KOPT-K1 (cell line): ENCODE data around the gene NR2F6.

Source experiments
- H3K27ac ChIP-seq: fragments of 200-600 bp; sonication (generic); 2 replicates; pipeline ENCODE4 v1.5.1; 2016; ENCODE audit warnings: antibody characterized with exemption, mild to moderate bottlenecking, low read depth, low read length; ENCODE audit not compliant: poor library complexity, severe bottlenecking
- H3K36me3 ChIP-seq: fragments of 200-600 bp; sonication (generic); 2 replicates; pipeline ENCODE4 v1.5.1; 2017; ENCODE audit warnings: antibody characterized with exemption, mild to moderate bottlenecking, low read length, moderate library complexity; ENCODE audit not compliant: insufficient read depth
- H3K9me3 ChIP-seq: fragments of 200-600 bp; sonication (generic); 2 replicates; pipeline ENCODE4 v1.5.1; 2017; ENCODE audit warnings: antibody characterized with exemption, low read length, mild to moderate bottlenecking; ENCODE audit not compliant: insufficient read depth, poor library complexity, severe bottlenecking

Gene NR2F6

DNA sequence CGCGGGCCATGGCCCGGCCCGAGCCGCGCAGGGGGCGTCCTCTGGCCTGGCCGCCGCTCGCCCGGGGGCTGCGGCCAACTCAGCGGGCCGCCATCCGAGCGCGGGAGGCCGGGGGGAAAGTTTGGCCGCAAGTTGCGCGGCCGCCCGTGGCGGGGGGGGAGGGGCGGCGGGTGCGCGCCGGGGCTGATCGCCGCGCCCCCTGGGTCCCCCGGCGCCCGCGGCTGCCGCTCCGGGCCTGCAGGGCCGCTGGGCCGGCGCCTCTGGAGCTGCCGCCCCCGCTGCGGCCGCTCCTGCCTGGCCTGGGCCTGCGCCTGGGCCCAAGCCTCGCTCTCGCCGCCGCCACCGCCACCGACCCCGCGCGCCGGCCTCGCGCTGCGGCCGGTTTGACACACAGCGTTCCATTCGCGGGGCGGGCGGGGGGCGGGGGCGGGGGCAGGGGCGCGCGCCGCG, at the start of gene NR2F6:
NR2F6 (minus strand) TSS at position 385 of the 450 bp plus-strand sequence. CDS start 699 bp downstream, outside the sequence.
- peak within 1 kb of the TSS; percentile 55 for H3K27ac ChIP-seq
- H3K36me3 ChIP-seq: no peaks in the 10 kb centered on the region
- H3K9me3 ChIP-seq: no peaks in the 10 kb centered on the region

DNA sequence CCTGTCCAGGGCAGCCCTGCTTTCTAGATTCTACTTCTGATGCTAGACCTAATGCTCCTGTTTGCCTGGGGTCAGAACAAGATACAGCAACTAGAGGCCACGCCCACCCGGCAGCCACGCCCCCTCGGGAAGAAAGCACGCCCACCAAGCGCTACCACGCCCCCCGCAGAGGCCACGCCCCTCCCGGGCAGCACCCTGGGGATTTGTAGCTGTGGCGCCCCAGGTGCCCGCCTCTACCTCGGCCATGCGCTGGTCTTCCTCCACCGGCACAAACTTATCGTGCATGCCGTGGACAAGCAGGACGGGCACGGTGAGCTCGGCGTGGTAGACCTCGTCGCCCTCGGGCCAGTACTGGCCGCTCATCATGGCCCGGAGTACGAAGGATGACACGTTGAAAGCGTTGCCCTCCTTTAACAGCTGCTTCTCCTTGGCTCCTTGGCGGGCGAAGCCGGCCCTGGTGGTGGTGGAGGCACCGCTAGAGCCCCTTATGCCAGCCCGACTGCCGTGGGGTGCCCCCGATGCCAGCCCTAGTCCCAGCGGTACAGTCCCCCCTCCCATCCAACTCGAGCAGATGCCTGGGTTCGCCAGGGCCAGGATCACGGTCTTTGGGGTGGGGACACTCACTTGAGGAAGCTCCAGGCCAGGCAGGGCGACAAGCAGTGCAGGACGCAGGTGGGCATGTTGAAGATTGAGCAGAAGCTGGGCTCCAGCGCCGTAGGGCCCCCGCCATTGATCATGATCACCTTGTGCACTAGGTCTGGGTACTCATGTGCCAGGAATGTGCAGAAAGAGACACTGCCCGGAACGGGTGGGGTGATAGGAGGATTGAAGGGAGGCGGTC, 48.6 kb upstream of the NR2F6 start:
- H3K9me3 ChIP-seq: peaks cover 12% of the 10 kb centered on the region
- peaks cover 10% of the 10 kb centered on the region for H3K36me3 ChIP-seq
- H3K27ac ChIP-seq: no peak overlapping the region

DNA sequence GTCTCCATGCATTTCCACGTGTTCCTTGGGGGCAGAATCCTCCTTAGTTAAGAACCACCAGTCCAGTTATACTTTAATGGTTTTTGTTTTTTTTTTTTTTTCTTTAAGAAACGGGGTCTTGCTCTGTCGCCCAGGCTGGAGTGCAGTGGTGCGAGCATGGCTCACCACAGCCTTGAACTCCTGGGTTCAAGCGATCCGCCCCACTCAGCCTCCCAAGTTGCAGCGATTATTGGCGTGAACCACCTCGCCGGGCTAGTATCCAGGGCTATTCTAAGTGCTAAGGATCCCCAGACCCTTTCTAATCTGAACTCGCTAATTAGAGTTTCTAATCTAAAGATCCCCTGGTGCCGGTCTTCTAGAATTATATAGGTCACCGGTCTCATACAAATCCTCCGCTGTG, 47.9 kb upstream of the NR2F6 start:
- Histone ChIP-seq H3K27ac (no peak overlapping the region), H3K9me3 (peaks cover 11% of the 10 kb centered on the region), H3K36me3 (peaks cover 7% of the 10 kb centered on the region)

DNA sequence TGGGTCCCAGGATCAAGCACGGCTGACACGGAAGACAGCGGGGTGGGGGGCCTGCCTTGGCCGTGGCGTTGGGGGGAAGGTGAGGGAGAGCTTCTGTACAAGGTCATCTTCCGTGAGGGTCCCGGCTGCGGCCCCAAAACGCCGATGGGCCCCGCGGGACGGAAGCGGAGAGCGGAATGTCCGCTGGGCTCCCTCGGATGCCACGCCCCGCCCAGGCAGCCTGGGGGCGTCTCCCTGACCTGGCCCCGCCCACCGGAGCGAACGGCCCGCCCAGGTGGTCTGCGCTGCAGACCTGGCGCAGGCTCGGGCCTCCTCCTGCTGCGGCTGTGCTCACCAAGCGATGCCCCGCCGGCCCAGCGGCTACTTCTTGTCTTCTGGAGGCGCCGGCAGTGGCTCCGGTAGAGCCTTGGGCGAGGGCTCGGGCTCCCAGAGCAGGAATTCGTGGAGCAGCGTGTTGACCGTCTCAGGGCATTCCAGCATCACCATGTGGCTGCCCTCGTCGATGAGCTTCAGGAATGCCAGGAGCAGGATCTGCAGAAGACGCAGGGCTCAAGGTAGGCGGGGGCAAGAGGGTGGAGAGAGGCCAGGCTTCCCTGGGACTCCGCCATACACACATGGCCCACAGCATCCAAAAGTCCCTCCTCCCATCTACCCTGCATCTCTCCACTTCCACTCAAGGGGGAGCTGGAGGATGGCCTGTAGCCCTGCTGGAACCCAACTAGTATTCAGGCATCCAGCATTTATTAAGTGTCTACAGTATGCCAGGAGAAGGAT, 46.8 kb upstream of the NR2F6 start:
- Histone ChIP-seq H3K9me3 (no peaks in the 10 kb centered on the region), H3K36me3 (no peaks in the 10 kb centered on the region), H3K27ac (peak overlapping the region; percentile 47)

DNA sequence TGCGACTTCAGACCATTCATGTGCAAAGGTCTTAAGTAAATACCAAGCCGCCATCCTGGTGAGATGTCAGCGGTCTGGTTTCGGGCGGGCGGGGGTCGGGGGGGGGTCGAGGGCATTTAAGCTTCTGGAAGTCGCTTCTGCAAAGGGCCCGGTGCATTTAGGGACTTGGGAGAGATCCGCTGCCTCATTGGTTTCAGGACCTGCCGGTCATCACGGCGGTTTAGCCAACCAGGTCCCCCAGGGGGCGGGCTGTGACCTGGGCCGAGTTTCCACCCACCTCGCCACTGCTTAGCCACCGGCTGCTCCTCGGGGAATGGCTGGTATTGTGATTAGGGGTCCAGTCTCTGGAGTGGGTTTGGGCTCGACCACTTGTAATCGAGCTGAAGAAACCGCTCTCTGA, 43.8 kb upstream of the NR2F6 start:
- Histone ChIP-seq H3K27ac (no peak overlapping the region), H3K36me3 (peaks cover 25% of the 10 kb centered on the region), H3K9me3 (no peaks in the 10 kb centered on the region)

DNA sequence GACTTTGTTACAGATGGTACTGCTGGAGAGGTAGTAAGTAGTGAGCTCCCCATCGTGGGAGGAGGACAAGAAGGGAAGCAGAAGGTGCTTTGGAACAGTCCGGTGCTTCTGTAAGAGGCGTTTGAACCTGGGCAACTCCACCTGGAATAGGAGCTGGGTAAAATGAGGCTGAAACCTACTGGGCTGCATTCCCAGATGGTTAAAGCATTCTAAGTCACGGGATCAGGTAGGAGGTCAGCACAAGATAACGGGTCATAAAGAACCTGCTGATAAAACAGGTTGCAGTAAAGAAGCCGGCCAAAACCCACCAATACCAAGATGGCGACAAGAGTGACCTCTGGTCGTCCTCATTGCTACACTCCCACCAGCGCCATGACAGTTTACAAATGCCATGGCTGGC, 41.0 kb upstream of the NR2F6 start:
- Histone ChIP-seq H3K27ac (no peak overlapping the region), H3K9me3 (no peaks in the 10 kb centered on the region), H3K36me3 (peaks cover 42% of the 10 kb centered on the region)

DNA sequence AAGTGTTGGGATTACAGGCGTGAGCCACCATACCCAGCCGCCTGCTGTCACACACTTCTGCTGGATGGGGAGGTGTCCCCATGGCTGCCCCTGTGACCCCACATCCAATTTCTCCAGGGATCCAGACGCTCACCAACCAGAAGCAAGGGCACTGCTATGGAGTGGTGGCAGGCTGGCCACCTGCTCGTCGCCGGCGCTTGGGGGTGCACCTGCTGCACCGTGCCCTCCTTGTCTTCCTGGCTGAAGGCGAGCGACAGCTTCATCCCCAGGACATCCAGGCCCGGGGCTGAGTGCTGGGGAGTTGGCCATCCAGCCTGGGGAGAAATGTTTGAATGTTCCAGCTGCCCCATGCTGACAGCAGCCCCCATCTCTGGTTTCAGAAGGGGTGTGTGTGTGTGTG, 40.5 kb upstream of the NR2F6 start:
- Histone ChIP-seq H3K27ac (no peak overlapping the region), H3K36me3 (peaks cover 42% of the 10 kb centered on the region), H3K9me3 (no peaks in the 10 kb centered on the region)

DNA sequence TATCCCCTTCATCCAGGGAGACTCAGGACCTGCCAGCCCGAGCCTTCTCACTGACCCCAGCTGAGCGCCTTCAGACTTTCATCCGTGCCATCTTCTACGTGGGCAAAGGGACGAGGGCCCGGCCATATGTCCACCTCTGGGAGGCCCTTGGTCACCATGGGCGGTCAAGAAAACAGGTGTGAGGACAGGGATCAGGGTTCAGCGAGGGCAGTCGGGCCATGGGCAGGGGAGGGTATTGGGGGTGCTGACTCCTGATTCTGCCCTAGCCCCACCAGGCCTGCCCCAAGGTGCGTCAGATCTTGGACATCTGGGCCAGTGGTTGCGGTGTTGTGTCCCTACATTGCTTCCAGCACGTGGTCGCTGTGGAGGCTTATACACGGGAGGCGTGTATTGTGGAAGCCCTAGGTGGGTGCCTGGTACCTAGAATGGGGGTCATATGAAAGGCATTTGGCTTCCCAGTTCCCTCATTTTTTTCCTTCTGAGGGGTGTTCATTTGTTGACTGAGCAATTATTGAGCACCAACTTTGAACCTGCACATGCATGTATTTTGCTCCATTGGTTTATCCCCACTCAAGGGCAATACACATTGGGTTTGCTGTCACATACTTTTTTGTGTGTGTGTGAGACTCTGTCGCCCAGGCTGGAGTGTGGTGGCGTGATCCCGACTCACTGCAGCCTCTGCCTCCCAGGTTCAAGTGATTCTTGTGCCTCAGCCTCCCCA, 39.9 kb upstream of the NR2F6 start:
- Histone ChIP-seq H3K36me3 (peaks cover 42% of the 10 kb centered on the region), H3K9me3 (no peaks in the 10 kb centered on the region), H3K27ac (no peak overlapping the region)

DNA sequence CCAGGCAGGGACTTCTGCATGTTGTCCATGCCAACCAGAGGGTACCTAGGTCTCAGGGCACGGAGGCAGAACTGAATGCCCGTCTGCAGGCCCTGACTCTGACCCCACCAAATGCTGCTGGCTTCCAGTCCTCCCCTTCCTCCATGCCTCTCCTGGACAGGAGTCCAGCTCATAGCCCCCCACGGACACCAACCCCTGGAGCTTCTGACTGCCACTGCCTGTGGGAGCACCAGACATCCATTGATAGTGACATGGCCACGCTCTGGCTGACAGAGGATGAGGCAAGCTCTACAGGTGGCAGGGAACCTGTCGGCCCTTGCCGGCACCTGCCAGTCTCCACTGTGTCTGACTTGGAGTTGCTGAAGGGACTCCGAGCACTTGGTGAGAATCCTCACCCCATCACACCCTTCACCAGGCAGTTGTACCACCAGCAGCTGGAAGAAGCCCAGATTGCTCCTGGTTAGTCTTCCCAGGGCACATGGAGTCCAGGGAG, 37.8 kb upstream of the NR2F6 start:
- Histone ChIP-seq H3K9me3 (no peaks in the 10 kb centered on the region), H3K27ac (no peak overlapping the region), H3K36me3 (peaks cover 50% of the 10 kb centered on the region)

DNA sequence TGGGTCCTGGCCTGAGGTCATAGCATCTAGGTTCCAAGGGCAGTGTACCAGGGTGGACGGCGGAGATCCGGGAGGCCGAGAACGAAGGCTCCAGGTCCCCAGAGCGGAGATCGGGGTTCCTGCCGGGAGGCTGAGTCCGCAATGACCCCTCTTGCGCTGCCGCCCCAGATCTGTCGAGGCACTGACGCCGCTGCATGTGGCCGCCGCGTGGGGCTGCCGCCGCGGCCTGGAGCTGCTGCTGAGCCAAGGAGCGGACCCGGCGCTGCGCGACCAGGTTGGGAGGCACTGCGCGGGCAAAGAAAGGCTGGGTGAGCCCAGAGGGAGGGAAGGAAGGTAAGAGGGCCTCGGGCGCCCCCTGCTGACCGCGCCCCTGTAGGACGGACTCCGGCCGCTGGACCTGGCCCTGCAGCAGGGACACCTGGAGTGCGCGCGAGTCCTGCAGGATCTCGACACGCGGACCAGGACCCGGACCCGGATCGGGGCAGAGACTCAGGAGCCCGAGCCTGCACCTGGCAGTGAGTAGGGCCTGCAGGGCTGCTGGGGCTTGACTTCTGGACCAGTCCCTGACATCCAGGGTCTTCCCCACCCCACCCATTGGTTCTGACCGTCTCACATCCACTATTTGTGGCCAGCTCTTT, 36.9 kb upstream of the NR2F6 start:
- Histone ChIP-seq H3K9me3 (no peaks in the 10 kb centered on the region), H3K27ac (peak overlapping the region; percentile 64), H3K36me3 (peaks cover 55% of the 10 kb centered on the region)

DNA sequence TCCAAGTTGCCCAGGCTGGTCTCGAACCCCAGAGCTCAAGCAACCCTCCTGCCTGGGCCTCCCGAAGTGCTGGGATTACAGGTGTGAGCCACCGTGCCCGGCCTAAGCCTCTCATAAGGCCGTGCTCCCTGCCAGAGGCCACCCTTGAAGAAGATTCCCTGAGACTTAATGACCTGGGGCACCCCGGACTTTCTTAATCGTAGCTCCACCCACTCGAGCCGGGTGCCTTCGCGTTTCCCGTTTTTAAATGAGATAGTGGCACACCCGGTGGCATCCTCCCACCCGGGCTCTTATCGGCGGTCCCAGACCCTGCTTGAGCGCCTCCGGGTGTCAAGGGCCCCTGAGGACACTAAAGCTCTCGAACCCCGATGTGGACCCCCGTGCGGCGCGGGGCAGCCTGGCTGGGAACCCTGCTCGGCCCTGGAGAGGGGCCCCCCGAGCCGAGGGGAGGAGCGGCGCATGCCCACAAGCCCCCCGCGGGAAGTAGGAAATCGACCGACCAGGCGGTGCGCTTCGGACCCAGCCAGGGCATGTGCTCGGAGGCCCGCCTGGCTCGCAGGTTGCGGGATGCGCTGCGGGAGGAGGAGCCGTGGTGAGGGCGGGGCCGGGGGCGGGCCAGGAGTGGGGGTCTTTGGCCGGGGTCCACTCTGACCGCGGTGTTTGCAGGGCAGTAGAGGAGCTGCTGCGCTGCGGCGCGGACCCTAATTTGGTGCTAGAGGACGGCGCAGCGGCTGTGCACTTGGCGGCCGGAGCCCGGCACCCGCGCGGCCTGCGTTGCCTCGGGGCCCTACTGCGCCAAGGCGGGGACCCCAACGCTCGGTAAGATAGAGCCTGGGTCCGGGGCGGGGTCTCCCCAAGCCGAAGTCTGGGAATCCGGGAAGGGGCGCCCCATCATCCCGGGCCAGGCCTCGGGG, 35.9 kb upstream of the NR2F6 start, which contains the start of gene ANKLE1:
ANKLE1 (plus strand) TSS at position 511 of the 914 bp plus-strand sequence; CDS start at position 531, 20 bp downstream.
- Histone ChIP-seq H3K27ac (peak within 1 kb of the TSS; percentile 64), H3K9me3 (no peaks in the 10 kb centered on the region), H3K36me3 (peaks cover 60% of the 10 kb centered on the region)

DNA sequence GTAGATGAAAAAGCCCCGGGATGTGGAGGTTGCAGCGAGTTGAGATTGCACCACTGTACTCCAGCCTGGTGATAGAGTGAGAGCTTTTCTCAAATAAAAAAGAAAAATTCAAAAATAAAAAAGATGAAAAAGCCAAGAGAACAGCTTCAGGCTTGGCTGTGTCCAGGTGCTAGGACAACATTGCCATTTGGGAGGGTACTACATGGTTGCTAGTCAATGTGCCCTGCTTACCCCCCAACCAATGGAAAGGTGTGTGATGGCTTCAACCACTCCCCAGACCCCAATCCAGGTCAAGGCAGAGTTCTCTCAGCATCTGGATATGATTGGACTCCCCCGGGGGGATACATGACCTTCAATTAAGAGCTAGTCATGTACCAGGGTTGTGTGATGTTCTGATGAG, 33.7 kb upstream of the NR2F6 start:
- Histone ChIP-seq H3K36me3 (peaks cover 61% of the 10 kb centered on the region), H3K9me3 (no peaks in the 10 kb centered on the region), H3K27ac (no peak overlapping the region)

DNA sequence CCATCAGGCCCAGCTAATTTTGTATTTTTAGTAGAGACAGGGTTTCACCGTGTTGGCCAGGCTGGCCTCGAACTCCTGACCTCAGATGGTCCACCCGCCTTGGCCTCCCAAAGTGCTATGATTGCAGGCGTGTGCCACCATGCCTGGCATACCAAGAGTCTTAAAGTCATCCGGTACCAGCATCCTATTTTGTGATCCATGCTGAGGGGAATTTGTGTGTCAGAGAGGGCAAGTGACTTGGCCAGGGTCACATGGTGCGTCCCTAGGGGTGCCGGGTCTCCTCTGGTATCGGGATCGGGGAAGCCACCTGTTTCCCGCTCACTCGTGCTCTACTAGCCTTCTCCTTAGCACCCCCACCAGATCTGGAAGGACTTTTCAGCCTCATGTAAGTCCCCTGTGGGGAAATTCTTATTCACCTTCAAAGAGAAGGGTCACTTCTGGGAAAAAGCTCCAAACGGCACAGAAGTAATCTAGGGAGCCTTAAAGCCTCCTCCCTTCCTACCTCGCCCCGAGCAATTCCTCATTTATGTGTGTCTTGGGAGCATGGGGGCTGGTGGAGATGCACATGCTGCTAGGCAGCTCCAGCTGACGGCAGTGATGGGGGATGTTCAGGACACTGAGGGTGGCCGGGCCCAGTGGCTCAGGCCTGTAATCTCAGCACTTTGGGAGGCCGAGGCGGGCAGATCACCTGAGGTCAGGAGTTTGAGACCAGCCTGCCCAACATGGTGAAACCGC, 29.9 kb upstream of the NR2F6 start:
- H3K36me3 ChIP-seq: peaks cover 77% of the 10 kb centered on the region
- no peak overlapping the region for H3K27ac ChIP-seq
- H3K9me3 ChIP-seq: no peaks in the 10 kb centered on the region
